ENCODE measurements around the gene FAM174B.

DNA sequence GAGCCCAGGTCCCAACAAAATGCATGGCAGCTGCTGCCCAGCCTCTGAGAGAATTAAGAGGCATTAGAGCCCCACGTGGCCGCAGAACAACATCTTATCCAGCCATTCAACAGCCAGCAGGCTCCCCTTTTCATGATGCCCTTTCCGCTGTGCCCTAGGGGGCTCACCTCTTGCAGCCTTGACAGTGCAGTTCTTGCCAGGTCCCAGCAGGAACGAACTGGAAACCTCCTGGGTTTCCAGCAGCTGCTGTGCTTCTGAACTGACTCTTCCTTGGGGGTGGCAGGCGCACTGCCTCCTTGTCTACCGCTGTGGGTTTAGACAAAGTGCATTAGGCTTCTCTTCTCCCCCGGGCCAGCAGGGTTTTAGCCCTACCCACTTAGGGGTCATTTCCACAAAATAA is 85.2 kb downstream of the FAM174B start:
- TF ChIP-seq, protein P1, sequence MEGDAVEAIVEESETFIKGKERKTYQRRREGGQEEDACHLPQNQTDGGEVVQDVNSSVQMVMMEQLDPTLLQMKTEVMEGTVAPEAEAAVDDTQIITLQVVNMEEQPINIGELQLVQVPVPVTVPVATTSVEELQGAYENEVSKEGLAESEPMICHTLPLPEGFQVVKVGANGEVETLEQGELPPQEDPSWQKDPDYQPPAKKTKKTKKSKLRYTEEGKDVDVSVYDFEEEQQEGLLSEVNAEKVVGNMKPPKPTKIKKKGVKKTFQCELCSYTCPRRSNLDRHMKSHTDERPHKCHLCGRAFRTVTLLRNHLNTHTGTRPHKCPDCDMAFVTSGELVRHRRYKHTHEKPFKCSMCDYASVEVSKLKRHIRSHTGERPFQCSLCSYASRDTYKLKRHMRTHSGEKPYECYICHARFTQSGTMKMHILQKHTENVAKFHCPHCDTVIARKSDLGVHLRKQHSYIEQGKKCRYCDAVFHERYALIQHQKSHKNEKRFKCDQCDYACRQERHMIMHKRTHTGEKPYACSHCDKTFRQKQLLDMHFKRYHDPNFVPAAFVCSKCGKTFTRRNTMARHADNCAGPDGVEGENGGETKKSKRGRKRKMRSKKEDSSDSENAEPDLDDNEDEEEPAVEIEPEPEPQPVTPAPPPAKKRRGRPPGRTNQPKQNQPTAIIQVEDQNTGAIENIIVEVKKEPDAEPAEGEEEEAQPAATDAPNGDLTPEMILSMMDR (IDR thresholded peaks at IDR 0.05): no peak
- no peak for TF ChIP-seq POLR2A (IDR thresholded peaks at IDR 0.05)

Data from adrenal gland (tissue), 5 donors.